Thyroid gland (tissue), 4 donors: ENCODE data around the gene AFAP1. TPM values are rescaled to one million over a fixed set of nuclear protein-coding genes. Genes with fewer than 3 reads are reported as not detected.

ENCODE experiments used
- DNase-seq, 2 donors: peaks; one replicate each; pipeline ENCODE4 v3.0.0-alpha.2; 2019
- H3K27ac ChIP-seq, 3 donors: fragments of 200-600 bp; sonication (generic); 1 replicate in 2 of 3; 2 replicates in 1 of 3; pipeline ENCODE4 v1.5.1; 2016 to 2019; ENCODE audit warnings: mild to moderate bottlenecking in 1 of 3, moderate library complexity in 1 of 3
- H3K27me3 ChIP-seq: fragments of 200-600 bp; sonication (generic); one replicate; pipeline ENCODE4 v1.5.1; 2019
- H3K36me3 ChIP-seq, 2 donors: fragments of 200-600 bp; sonication (generic); one replicate each; pipeline ENCODE4 v1.5.1; 2016 to 2019
- H3K4me1 ChIP-seq, 2 donors: fragments of 200-600 bp; sonication (generic); one replicate each; pipeline ENCODE4 v1.5.1; 2017 to 2019
- H3K4me3 ChIP-seq, 3 donors: fragments of 200-600 bp; sonication (generic); replicated peaks in 1 of 3; 1 replicate in 2 of 3; 2 replicates in 1 of 3; pipeline ENCODE4 v1.5.1; 2016; ENCODE audit warnings: mild to moderate bottlenecking in 1 of 3
- H3K9me3 ChIP-seq: fragments of 200-600 bp; sonication (generic); one replicate; pipeline ENCODE4 v1.5.1; 2017
- CTCF ChIP-seq, 6 experiments: fragments of 200-600 bp in 3 of 6; fragments of 450-650 bp in 3 of 6; sonication (generic) in 3 of 6; IDR thresholded peaks; one replicate each; pipeline ENCODE4 v1.5.1; 2016 to 2019; ENCODE audit warnings: antibody characterized with exemption in 6 of 6, mild to moderate bottlenecking in 2 of 6, inconsistent platforms in 1 of 6, moderate library complexity in 1 of 6
- POLR2A ChIP-seq, 2 donors: fragments of 450-650 bp; IDR thresholded peaks; one replicate each; pipeline ENCODE4 v1.6.1; 2017; ENCODE audit warnings: antibody characterized with exemption in 2 of 2, mild to moderate bottlenecking in 2 of 2, moderate library complexity in 1 of 2
- WGBS, 2 donors: methylation state at CpG; one replicate each; pipeline ENCODE4 v1.1.5; 2017; 5-methylcytosine and 5-hydroxymethylcytosine counted together
- intact Hi-C: fragments of 100-400 bp; cut with DNase I; formaldehyde crosslinking; loops from one replicate; pipeline ENCODE4 v1.15.1; 2023
- total RNA-seq, 4 donors: library from RNA; depleted of rRNA; stranded (reverse); fragments of >200 nt; gene quantifications; one replicate each; pipeline ENCODE4 v1.2.3, GENCODE V29; 2016

The AFAP1 gene
- total RNA-seq, 4 donors from 2014 or later: 12.3 to 33.3 (median 26.2) TPM

GRCh38 chr4:7814451-7814850 is 125.2 kb downstream of the AFAP1 start:
- intact Hi-C loops: no loop called here
- no peaks in the 10 kb centered on the region for H3K27me3 ChIP-seq
- H3K27ac ChIP-seq: peak overlapping the region in 2 of 3 donors; percentile 70 to 78
- H3K9me3 ChIP-seq: no peaks in the 10 kb centered on the region
- no peaks in the 10 kb centered on the region for H3K36me3 ChIP-seq
- TF ChIP-seq CTCF (IDR thresholded peaks at IDR 0.05) (no peak), POLR2A (IDR thresholded peaks at IDR 0.05) (no peak)
- H3K4me1 ChIP-seq: peaks cover 35 to 61% of the 10 kb centered on the region in 2 donors
- no peak overlapping the region for H3K4me3 ChIP-seq
- WGBS, 2 donors: 90 to 92% methylated on average over 15 of the region's 15 CpGs
- no peak for DNase-seq

GRCh38 chr4:7813674-7814073 is 126.0 kb downstream of the AFAP1 start:
- DNase-seq: peak; percentile 82 to 85
- no peak overlapping the region for H3K4me3 ChIP-seq
- H3K4me1 ChIP-seq: peaks cover 31 to 53% of the 10 kb centered on the region in 2 donors
- TF ChIP-seq POLR2A (IDR thresholded peaks at IDR 0.05) (peak in 1 of 2 donors; percentile 26), CTCF (IDR thresholded peaks at IDR 0.05) (no peak)
- intact Hi-C loops: no loop called here
- H3K27me3 ChIP-seq: no peaks in the 10 kb centered on the region
- no peaks in the 10 kb centered on the region for H3K9me3 ChIP-seq
- peak overlapping the region; percentile 70 to 78 (median 70) for H3K27ac ChIP-seq
- H3K36me3 ChIP-seq: no peaks in the 10 kb centered on the region
- WGBS, 2 donors: 51 to 63% methylated on average over 3 of the region's 3 CpGs

GRCh38 chr4:7812921-7813320 is 126.7 kb downstream of the AFAP1 start:
- TF ChIP-seq CTCF (IDR thresholded peaks at IDR 0.05) (no peak), POLR2A (IDR thresholded peaks at IDR 0.05) (no peak)
- WGBS, 2 donors: 84 to 87% methylated on average over 5 of the region's 5 CpGs
- no peak for DNase-seq
- no peaks in the 10 kb centered on the region for H3K36me3 ChIP-seq
- H3K9me3 ChIP-seq: no peaks in the 10 kb centered on the region
- H3K27ac ChIP-seq: peak overlapping the region; percentile 70 to 78 (median 70)
- intact Hi-C loops: no loop called here
- no peak overlapping the region for H3K4me3 ChIP-seq
- peaks cover 31 to 46% of the 10 kb centered on the region in 2 donors for H3K4me1 ChIP-seq
- H3K27me3 ChIP-seq: no peaks in the 10 kb centered on the region

GRCh38 chr4:7812231-7812857 is 127.3 kb downstream of the AFAP1 start:
- WGBS, 2 donors: 69 to 77% methylated on average over 18 of the region's 18 CpGs
- peak overlapping the region; percentile 66 to 78 (median 70) for H3K27ac ChIP-seq
- no peaks in the 10 kb centered on the region for H3K27me3 ChIP-seq
- no peaks in the 10 kb centered on the region for H3K36me3 ChIP-seq
- intact Hi-C loops: no loop called here
- TF ChIP-seq CTCF (IDR thresholded peaks at IDR 0.05): no peak
- no peak for TF ChIP-seq POLR2A (IDR thresholded peaks at IDR 0.05)
- H3K9me3 ChIP-seq: no peaks in the 10 kb centered on the region
- H3K4me1 ChIP-seq: peaks cover 32 to 51% of the 10 kb centered on the region in 2 donors
- no peak for DNase-seq
- no peak overlapping the region for H3K4me3 ChIP-seq

- Histone ChIP-seq H3K4me1 (peaks cover 39 to 58% of the 10 kb centered on the region in 2 donors), H3K36me3 (no peaks in the 10 kb centered on the region)
- DNase-seq: peak; percentile 56 to 68
Observed at GRCh38 chr4:7811536-7812191, 128.0 kb downstream of the AFAP1 start.

More at GRCh38 chr4:7811536-7812191, 128.0 kb downstream of the AFAP1 start:
- Histone ChIP-seq H3K4me3 (no peak overlapping the region), H3K27ac (peak overlapping the region; percentile 66 to 78 (median 70)), H3K9me3 (no peaks in the 10 kb centered on the region), H3K27me3 (no peaks in the 10 kb centered on the region)
- 49 to 55% methylated on average over 23 to 25 of the region's 25 CpGs for WGBS, 2 donors
- no peak for TF ChIP-seq POLR2A (IDR thresholded peaks at IDR 0.05)
- no peak for TF ChIP-seq CTCF (IDR thresholded peaks at IDR 0.05)
- intact Hi-C loops: no loop called here
